NCI-H446 treated with DMSO at 0.1 percent for 48 hours (cell line): ENCODE data around the gene ATP5PF.
A peak's percentile ranks its signal among the peaks of the same experiment; 100 is the strongest.
"Not testable (repeated sequence)": the region's sequence is repeated elsewhere in the genome, so short reads cannot be mapped to it uniquely, and the experiment has no call there.

ENCODE experiments used
- DNase-seq: peaks from one replicate; lab custom pipeline; 2025; lab: John Stamatoyannopoulos, UW

The ATP5PF gene

DNA sequence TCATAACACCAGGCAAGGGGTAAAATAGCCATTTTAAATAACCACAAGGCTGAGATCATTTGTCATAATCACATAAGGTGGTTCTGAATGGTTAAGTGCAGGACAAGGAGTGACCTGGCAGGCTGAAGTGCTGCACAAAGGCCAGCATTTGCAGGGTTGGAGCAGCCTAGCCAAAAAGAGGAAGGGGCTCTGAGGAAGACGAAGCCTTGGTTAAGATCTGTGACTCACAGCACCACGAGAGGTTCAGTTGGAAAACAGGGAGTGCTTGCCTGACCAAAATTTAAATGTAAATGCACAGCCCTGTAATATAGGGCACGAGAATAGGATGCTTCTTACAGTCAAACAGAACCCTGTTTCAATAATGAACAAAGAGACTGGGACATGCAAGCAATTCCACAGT is 12.1 kb downstream of the ATP5PF start:
- DNase-seq: no peak

DNA sequence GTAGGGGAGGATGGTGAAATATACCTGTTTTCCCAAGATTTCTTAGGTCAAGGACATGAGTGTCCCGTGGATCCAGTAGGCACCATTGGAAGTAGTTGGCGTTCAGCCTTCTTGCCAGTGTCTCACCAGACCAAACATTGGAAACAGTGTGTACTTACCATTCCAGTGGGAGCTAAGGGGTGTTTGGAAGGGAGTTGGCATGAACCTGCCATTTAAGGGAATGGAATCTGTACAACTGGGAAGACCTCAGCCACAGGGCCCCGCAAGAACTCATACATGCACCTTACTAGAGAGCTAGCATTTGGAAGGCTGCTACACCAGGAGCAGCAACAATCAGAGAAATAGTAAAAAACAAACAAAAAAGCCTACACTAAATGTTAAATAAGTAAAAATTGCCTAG is 12.7 kb downstream of the ATP5PF start:
- DNase-seq: no peak

DNA sequence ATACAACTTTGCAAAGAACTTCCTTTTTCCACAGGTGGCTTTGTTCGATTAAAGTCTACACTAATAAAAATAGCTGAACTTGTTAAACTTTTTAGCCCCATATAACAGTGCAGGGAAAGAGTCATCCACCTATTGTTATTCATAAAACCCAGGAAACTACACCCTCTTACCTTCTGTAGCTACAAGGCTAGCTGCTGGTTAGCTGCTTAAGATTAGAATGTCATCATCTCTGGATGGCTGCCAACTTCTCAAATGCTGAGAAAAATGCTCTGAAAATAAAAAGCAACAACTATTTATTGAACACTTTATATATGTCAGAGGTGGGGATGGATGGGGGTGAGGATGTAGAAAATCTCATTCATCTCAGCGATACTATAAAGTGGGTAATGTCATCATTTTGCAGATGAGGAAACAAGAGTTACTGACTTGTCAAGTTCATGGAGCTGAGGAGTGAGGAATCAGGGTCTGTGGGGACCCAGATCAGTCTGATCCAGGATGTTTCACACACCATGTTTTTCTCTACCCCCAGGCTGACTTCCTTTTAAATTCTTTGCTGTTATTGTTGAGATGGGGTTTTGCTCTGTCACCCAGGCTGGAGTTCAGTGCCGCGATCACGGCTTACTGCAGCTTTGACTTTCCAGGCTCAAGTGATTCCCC is 17.1 kb downstream of the ATP5PF start:
- no peak for DNase-seq

DNA sequence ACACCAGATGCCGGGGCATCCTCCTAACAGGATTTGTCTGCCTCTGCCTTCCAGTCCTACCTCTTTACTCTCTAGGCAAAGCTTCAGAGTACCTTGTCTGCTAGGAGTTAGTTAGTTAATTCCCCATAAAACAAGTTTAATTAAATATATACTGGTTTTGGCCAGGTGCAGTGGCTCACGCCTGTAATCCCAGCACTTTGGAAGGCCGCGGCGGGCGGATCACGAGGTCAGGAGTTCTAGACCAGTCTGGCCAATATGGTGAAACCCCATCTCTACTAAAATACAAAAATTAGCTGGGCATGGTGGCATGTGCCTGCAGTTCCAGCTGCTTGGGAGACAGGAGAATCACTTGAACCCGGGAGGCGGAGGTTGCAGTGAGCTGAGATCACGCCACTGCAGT is 20.6 kb downstream of the ATP5PF start:
- DNase-seq: not testable (repeated sequence)

DNA sequence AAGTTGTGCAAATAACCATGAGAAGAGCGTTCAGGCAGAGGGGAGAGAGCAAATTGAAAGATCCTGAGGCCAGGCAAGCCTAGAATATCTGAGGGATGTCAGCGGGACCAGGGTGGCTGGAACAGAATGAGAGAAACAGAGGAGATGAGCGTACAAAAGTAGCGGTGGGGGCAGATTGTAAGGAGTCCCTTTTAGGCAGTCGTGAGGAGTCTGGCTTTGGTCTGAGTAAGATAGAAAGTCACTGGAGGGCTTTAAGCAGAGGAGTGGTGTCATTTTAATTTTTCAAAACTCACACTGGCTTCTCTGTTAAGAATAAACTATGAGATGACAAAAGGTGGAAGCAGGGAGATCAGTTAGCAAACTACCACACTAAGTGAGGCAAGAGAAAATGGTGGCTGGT is 24.2 kb downstream of the ATP5PF start:
- no peak for DNase-seq

DNA sequence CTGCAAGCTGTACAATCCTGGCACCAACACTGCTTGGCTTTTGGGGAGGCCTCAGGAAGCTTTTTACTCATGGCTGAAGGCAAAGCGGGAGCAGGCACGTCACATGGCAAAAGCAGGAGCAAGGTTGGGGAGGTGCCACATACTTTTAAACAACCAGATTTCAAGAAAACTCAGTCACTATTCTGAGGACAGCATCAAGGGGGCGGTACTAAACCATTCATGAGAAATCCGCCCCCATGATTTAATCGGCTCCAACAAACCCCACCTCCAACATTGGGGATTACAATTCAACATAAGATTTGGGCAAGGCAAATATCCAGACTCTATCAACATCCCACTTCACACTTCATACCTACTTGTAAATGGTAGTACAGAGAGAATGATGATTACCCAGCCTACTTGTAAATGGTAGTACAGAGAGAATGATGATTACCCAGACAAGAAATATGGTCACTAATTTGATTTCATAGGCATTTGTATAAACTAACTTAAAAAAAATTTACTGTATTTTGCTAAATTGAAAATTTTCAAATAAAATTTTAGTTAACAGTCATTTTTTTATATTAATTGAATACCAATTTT is 24.9 kb downstream of the ATP5PF start:
- no peak for DNase-seq

DNA sequence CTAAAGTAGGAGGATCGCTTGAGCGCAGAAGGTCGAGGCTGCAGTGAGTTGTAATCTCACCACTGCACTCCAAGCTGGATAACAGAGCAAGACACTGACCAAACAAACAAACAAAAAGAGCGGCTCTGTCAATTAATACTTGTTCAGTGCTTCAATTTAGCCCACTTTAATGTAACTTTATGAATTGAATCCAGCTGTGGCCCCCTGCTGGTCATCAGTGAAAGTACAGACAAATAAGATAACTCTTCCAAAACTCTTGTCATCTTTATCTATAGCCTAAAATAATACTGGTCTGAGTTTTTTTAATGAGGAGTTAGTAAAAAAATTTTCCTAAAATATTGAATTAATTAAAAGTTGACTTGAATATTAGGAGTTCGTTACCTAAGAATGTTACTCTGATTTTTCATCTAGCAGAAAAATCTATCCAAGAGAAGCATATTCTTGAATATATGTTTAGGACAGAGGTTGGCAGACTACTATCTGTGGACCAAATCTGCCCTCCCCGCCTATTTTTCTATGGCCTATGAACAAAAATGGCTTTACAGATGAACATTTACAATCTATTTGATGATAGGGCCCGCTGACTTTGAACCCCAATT is 26.1 kb downstream of the ATP5PF start:
- peak; percentile 26 for DNase-seq

DNA sequence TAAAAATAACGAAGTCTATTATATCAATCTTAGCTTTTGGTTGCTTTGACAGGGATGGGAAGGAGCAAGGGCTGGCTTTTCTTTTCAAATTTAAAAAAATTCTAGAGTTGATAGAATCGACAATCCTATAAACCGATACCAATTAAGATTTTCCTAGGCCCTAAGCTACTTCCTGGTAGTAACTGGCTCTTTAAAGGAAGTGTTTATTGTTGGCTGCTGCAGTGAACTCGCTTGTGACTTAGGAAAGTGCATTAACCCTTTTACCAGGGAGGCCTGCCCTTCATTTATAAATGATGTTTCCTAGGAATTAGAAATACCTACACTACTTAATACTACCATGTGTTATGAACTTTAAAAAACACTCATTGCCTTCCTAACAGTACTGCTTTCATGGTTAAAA is 33.2 kb downstream of the ATP5PF start:
- DNase-seq: no peak

DNA sequence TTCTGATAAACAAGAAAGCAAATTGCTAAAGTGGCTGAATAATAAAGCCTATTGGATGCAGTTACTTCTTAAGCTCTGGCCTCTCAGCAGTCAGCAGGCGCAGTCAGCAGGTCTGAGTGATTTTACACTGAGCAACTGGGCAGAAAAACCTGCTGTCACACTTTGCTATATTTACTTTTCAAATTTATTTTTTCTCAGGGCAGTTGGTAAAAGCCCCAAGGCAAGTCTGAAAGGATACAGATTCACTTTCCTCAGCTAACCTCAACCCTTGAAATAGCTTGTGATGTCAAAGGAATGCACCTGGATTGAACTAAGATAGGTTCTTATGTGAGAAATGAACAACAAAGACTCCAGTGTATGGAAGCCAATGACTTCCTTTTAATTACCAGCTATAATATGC is 34.0 kb downstream of the ATP5PF start:
- DNase-seq: no peak

DNA sequence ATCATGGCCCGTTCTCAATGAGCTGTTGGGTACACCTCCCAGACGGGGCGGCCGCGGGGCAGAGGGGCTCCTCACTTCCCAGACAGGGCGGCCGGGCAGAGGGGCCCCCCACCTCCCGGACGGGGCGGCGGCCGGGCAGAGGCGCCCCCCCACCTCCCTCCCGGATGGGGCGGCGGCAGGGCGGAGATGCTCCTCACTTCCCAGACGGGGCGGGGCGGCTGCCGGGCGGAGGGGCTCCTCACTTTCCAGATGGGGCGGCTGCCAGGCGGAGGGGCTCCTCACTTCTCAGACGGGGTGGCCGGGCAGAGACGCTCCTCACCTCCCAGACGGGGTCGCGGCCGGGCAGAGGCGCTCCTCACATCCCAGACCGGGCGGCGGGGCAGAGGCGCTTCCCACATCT is 39.2 kb downstream of the ATP5PF start:
- DNase-seq: not testable (repeated sequence)

DNA sequence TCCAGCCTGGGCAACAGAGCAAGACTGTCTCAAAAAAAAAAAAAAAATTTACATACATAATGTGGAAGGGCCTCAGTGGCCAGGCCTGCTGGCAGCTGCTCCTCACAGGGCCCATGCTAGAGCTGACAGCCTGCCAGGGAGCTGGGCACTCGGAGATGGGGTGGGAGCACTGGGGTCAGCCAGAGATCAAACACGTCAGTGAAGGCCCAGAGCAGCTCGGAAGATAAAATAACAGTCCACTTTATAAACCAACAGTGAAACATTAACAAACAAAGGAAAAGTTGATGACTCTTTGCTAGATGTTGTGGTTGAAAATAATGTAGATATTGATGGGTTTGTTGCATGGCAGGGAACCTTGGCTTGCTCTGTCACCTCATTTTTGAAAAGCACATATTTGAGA is 42.7 kb downstream of the ATP5PF start:
- no peak for DNase-seq

DNA sequence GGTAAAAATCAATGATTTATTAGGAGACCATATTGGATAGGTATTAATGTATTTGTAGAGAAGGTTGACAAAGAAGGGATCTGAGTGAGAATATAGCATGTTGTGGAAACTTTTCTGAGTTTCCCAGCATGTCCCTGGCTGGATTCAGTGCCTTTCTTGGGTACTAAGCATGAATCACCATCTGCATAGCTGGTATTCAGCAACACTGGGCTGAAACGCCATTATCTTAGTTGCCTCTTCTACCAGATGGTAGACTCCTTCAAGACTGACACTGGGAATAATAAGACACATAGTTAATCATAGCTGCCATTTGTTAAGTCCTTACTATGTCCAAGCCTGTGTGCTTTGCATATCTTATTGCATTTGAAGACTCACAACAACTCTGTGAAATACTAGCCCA is 45.5 kb downstream of the ATP5PF start:
- DNase-seq: no peak

DNA sequence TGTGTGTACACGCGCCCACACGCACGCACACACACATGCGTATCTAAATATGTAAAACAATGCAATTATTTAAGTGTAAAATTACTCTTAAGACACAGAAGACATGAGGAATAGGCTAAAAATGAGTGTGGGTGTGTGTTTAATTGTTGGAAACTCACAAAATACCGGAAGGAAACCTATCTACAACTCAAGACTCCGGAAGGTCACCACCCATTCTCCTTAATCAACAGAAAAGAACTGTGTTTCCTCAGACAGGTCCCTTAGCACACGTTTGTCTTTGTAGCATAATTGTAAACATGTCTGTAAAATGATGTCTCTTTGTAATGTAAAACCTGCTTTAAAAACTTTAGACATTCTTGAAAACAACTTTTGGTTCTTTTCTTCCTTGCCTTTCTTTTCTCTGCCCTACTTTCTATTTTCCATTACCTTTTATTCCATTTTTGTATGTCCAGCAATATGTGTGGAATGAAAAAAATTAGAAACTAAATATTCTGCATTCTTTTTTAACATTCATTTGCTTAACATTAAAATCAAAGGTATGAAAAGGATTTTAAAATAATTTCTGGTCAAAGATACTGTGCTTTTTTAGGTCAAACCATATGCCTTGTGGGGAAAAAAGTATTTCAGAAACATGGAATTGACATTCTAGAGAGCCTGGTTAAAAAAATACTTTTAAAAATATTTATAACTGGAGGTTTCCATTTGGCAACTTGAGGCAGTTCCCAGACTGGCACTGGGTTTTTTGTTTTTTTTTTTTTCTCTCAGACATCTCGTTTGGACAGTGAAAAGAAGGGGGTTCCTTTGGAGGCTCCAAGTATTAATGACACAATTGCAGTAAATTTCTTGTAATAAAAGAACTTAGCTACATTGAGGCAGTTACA is 46.2 kb downstream of the ATP5PF start:
- no peak for DNase-seq

DNA sequence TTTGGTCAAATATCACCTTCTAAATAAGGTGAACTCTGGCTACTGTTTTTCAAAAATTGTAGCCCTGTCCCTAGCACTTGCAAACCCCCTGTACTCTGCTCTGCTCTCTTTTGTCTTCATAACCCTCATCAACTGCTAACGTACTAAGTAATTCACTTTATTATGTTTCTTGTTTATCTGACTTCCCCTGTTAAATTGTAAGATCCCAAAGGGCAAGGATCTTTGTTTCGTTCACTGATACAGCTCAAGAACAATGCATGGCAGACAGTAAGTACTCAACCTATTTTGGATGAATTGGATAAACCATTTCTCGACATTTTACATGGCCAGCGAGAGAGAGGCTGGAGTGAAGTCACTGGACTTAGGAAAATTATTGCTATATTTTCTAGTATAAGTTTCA is 46.9 kb downstream of the ATP5PF start:
- DNase-seq: no peak

DNA sequence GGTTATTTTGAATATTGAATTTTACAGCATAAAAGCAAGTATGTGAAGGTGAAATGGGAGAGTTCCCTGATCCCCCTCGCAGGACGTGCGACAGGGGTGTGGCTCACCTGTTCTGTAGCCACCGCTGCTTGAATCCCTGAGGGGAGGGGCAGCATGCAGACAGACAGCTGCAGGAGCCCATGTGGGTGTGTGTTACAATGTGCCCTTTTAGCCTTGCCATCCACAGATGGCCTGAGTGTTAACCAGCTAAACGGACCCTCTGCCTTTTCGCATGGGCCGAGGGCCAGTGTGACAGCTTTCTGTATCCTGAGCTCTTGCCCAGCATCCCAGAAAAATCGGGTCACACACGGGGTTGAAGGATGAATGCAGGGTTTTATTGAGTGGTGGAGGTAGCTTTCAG is 52.3 kb downstream of the ATP5PF start:
- no peak for DNase-seq

DNA sequence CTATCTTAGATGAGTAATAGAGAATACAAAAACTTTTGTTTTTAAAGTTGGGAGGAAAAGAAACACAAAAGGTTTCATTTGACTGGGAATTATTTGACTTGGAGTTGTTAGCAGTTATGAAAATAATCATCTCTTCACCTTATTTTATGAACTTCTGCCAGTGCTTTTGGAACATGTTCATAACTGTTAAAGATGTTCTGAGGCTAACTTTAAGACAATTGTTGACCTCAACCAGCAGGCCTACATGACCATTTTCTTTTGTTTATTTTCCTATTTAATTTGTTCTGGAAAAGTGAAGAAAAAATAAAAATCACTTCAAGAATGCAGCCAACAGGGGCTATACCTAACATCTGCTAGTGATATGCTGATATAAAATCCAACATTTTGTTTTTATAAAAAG is 58.3 kb downstream of the ATP5PF start:
- no peak for DNase-seq
